PC-9 (cell line): ENCODE data around the gene SLN.

ENCODE experiments used
- EZH2 ChIP-seq: fragments of 200-600 bp; sonication (generic); IDR thresholded peaks from 2 replicates; pipeline ENCODE4 v1.8.0; 2017; ENCODE audit warnings: antibody characterized with exemption, low read depth
- TF ChIP-seq, protein P1 (sequence below): fragments of 200-600 bp; sonication (generic); conservative IDR thresholded peaks from 2 replicates; pipeline ENCODE4 v1.6.1; 2017; ENCODE audit warnings: mixed run types, antibody characterized with exemption, mild to moderate bottlenecking, moderate library complexity

- TF ChIP-seq, protein P1, sequence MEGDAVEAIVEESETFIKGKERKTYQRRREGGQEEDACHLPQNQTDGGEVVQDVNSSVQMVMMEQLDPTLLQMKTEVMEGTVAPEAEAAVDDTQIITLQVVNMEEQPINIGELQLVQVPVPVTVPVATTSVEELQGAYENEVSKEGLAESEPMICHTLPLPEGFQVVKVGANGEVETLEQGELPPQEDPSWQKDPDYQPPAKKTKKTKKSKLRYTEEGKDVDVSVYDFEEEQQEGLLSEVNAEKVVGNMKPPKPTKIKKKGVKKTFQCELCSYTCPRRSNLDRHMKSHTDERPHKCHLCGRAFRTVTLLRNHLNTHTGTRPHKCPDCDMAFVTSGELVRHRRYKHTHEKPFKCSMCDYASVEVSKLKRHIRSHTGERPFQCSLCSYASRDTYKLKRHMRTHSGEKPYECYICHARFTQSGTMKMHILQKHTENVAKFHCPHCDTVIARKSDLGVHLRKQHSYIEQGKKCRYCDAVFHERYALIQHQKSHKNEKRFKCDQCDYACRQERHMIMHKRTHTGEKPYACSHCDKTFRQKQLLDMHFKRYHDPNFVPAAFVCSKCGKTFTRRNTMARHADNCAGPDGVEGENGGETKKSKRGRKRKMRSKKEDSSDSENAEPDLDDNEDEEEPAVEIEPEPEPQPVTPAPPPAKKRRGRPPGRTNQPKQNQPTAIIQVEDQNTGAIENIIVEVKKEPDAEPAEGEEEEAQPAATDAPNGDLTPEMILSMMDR: no peak
- TF ChIP-seq EZH2: no peak
These were observed 14.6 kb downstream of the SLN start for GRCh38 chr11:107697291-107697690.
